ENCODE measurements around the gene CLIC5. TPM values are rescaled to one million over a fixed set of nuclear protein-coding genes. Genes with fewer than 3 reads are reported as not detected.

CLIC5 gene
- total RNA-seq, 1 experiment from 2014 or later: not detected

- Mint-ChIP-seq H3K36me3 (ENCODE audit: insufficient read depth, unreplicated experiment) (no peaks in the 10 kb centered on the region), H3K27ac (ENCODE audit: low read depth, unreplicated experiment) (no peak overlapping the region), H3K9me3 (ENCODE audit: unreplicated experiment) (no peaks in the 10 kb centered on the region), H3K27me3 (ENCODE audit: insufficient read depth, unreplicated experiment) (peaks cover 38% of the 10 kb centered on the region), H3K4me3 (ENCODE audit: unreplicated experiment) (no peak overlapping the region), H3K4me1 (ENCODE audit: insufficient read depth, unreplicated experiment) (no peaks in the 10 kb centered on the region)
- intact Hi-C loops (cut with micrococcal nuclease): no loop called here
- DNase-seq (ENCODE audit: unreplicated experiment): no peak
- no peak for TF ChIP-seq CTCF (IDR thresholded peaks at IDR 0.05; ENCODE audit: unreplicated experiment)
- ChIA-PET CTCF (interaction anchor here (1.3 kb wide), 1 partner anchor 132 kb away, joined by 4 read pairs; no protein-coding TSS in a partner anchor), POLR2A (interaction anchor here (0.9 kb wide), 1 partner anchor 25 kb away, joined by 3 read pairs; no protein-coding TSS in a partner anchor)
- BruUV-seq (replicated peaks): no TSS peak
Measured at GRCh38 chr6:46054516-46054915, 38.9 kb upstream of the CLIC5 start.

GRCh38 chr6:46053039-46053933 is 37.6 kb upstream of the CLIC5 start:
- Mint-ChIP-seq H3K4me1 (ENCODE audit: insufficient read depth, unreplicated experiment) (no peaks in the 10 kb centered on the region), H3K27ac (ENCODE audit: low read depth, unreplicated experiment) (no peak overlapping the region), H3K36me3 (ENCODE audit: insufficient read depth, unreplicated experiment) (no peaks in the 10 kb centered on the region), H3K9me3 (ENCODE audit: unreplicated experiment) (no peaks in the 10 kb centered on the region), H3K4me3 (ENCODE audit: unreplicated experiment) (no peak overlapping the region), H3K27me3 (ENCODE audit: insufficient read depth, unreplicated experiment) (peaks cover 34% of the 10 kb centered on the region)
- no peak for TF ChIP-seq CTCF (IDR thresholded peaks at IDR 0.05; ENCODE audit: unreplicated experiment)
- no TSS peak for BruUV-seq (replicated peaks)
- intact Hi-C loops (cut with micrococcal nuclease): no loop called here
- POLR2A ChIA-PET: interaction anchor here (0.6 to 0.9 kb wide), 2 partner anchors 26 to 58 kb away, joined by 3 to 4 read pairs; no protein-coding TSS in a partner anchor
- CTCF ChIA-PET: interaction anchor here (1.9 kb wide), 1 partner anchor 37 kb away, joined by 7 read pairs; no protein-coding TSS in a partner anchor
- no peak for DNase-seq (ENCODE audit: unreplicated experiment)

GRCh38 chr6:46052479-46052878 is 36.8 kb upstream of the CLIC5 start:
- Mint-ChIP-seq H3K4me1 (ENCODE audit: insufficient read depth, unreplicated experiment) (no peaks in the 10 kb centered on the region), H3K36me3 (ENCODE audit: insufficient read depth, unreplicated experiment) (no peaks in the 10 kb centered on the region), H3K27ac (ENCODE audit: low read depth, unreplicated experiment) (no peak overlapping the region), H3K4me3 (ENCODE audit: unreplicated experiment) (no peak overlapping the region), H3K9me3 (ENCODE audit: unreplicated experiment) (no peaks in the 10 kb centered on the region), H3K27me3 (ENCODE audit: insufficient read depth, unreplicated experiment) (peaks cover 26% of the 10 kb centered on the region)
- no TSS peak for BruUV-seq (replicated peaks)
- ChIA-PET POLR2A (no interaction called here), CTCF (interaction anchor here (0.6 to 1.9 kb wide), 2 partner anchors 38 to 728 kb away, joined by 3 to 7 read pairs; no protein-coding TSS in a partner anchor)
- TF ChIP-seq CTCF (IDR thresholded peaks at IDR 0.05; ENCODE audit: unreplicated experiment): no peak
- DNase-seq (ENCODE audit: unreplicated experiment): no peak
- intact Hi-C loops (cut with micrococcal nuclease): no loop called here

- no TSS peak for BruUV-seq (replicated peaks)
- no peaks in the 10 kb centered on the region for H3K9me3 Mint-ChIP-seq (ENCODE audit: unreplicated experiment)
- no peaks in the 10 kb centered on the region for H3K36me3 Mint-ChIP-seq (ENCODE audit: insufficient read depth, unreplicated experiment)
- ChIA-PET POLR2A (interaction anchor here (0.6 kb wide), 1 partner anchor 78 kb away, joined by 3 read pairs; no protein-coding TSS in a partner anchor), CTCF (interaction anchor here (0.6 to 1.0 kb wide), 3 partner anchors 129 to 728 kb away, joined by 3 read pairs; no protein-coding TSS in a partner anchor)
- no peak for TF ChIP-seq CTCF (IDR thresholded peaks at IDR 0.05; ENCODE audit: unreplicated experiment)
- intact Hi-C loops (cut with micrococcal nuclease): no loop called here
- DNase-seq (ENCODE audit: unreplicated experiment): no peak
- H3K27ac Mint-ChIP-seq (ENCODE audit: low read depth, unreplicated experiment): no peak overlapping the region
- no peak overlapping the region for H3K4me3 Mint-ChIP-seq (ENCODE audit: unreplicated experiment)
- H3K4me1 Mint-ChIP-seq (ENCODE audit: insufficient read depth, unreplicated experiment): no peaks in the 10 kb centered on the region
- peaks cover 21% of the 10 kb centered on the region for H3K27me3 Mint-ChIP-seq (ENCODE audit: insufficient read depth, unreplicated experiment)
Measured at GRCh38 chr6:46051962-46052361, 36.3 kb upstream of the CLIC5 start.

Measured in MCF 10A (cell line).